Endometrium (tissue), 2 donors: ENCODE data around the gene LYZL6.
"Not testable (repeated sequence)": the region's sequence is repeated elsewhere in the genome, so short reads cannot be mapped to it uniquely, and the experiment has no call there.

ENCODE experiments used
- FAIRE-seq: peaks from 2 replicates; lab custom pipeline; 2012; peaks lifted over from hg19 to GRCh38; lab: Jason Lieb, UNC
- donor health status: control.
- donor health status: control.

The LYZL6 gene

DNA sequence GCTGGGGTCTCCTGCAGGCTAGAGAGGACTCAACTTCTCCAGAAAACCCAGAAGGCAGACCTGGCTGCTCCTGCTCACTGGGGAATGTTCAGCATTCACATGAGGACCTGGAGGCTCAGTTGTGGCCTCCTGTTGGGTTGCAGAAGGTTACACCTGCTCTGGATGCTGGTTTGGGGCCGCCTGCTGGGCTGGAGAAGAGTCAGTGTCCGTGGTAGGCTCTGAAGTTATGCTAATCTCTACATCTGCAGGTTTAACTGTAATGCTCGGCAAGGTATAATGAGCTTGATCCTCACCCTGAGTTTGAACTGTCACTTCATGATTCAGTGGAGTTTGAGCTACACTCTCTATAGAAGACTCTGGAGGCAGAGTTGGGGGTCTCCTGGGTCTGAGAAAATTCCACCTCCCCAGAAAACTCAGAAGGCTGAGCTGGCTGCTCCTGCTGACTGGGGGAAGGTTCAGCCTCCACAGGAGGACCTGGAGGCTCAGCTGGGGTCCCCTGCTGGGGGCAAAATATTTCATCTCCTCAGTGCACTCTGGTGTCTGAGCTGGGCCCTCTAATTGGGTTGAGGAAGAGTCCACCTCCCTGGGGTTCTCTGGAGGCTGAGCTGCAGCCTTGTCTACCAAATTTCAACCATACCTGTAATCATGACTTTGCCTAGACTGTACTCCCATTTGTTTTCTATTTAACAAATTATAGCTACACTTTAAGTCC lies 36.4 kb downstream of the LYZL6 start:
- FAIRE-seq: no peak

DNA sequence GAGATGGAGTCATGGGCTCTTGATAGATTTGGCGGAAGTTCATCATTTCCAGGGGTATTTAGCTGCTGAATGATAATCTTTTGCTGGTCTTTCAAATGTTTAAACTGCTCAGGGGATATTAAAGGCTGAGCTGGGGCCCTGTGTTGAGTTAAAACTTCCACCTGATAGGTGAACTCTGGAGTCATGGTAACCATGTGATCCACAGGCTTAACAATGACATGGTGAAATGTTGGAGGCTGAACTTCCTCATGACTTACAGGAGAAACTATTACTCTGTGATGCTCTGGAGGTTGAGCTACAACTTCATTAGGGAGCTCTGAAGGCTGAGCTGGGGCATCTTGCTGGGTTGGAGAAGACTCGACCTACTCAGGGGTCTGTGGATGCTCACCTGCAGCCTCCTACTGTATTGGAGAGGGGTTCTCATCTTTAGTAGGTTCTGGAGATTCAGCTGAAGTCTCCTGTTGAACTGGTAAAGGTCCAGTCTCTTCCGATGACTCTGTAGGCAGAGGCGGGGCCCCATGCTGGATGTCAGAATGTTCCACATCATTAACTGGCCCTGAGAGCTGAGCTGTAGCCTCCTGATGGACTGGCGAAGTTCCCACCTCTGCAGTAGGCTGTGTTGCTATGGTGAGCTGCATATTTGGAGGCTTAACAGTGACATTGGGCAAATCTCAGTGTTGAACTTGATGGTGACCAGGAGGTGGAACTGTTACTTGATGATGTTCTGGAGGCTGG lies 37.2 kb downstream of the LYZL6 start:
- no peak for FAIRE-seq

DNA sequence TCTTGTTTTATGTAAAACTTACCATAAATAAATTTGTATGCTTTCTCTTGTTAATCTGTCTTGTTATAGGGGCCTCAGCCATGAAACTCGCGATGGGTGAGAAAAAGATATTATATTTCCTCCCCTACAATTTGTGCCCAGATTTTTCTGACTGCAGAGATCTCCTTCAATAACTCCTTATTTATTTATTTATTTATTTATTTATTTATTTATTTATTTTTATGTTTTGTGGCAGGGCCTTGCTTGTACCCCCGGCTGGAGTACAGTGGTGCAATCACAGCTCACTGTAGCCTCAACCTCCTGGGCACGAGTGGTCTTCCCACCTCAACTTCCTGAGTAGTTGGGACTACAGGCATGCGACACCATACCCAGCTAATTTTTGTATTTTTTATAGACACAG lies 40.1 kb downstream of the LYZL6 start:
- FAIRE-seq: no peak

DNA sequence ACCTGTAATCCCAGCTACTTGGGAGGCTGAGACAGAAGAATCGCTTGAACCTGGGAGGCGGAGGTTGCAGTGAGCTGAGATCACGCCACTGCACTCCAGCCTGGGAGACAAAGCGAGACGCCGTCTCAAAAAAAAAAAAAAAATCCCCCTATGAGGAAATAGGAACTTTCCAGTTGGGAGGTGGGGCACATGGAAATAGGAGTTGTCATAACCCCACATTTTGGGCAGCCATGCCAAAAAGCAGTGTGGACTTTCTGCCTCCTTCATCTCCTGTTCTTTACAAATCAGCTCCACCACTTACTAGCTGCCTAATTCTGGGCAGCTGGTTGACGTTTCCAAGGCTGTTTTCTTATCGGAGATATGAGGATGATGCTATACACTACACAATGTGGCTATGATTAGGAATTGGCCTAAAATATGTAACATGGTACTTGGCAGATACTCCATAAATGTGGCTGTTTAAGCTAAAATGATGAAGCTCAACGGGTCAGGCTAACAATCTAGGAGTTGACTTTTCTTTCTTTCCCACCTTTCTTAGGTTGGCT lies 41.8 kb downstream of the LYZL6 start:
- FAIRE-seq: no peak

DNA sequence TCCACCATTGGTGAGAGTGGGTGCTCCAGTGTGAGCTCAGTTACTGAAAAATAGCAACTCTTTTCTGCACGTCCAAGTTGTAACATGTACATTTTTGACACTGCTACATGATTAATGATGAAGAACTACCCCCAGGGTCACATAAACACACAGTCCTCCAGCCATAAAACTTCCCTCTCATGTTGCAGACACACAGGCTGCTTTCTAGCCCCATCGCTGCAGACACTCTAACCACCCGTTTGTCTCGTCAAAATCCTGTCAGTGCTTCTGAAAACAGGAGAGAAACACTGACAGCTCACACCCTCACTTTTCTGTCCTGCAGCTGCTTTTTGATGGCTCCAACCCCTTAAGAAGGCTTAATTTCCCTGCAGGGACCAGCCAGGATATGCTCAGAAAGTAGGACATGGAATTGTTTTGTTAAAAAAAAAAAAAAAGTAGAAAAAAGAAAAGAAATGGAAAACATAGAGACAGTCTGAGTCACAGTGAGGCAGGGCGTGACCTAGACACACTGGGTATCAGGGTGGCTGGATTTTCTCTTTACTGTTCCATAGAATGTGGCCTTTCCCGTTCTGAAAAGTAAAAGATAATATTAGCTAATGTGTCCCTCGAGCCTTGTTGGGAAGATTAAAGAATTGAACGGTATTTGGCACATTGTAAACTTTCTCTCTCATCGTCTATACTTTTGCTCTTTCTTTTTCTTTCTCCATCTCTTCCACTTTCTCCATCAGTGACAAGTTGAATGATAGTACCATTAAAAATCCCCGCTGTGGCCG lies 42.6 kb downstream of the LYZL6 start:
- no peak for FAIRE-seq

DNA sequence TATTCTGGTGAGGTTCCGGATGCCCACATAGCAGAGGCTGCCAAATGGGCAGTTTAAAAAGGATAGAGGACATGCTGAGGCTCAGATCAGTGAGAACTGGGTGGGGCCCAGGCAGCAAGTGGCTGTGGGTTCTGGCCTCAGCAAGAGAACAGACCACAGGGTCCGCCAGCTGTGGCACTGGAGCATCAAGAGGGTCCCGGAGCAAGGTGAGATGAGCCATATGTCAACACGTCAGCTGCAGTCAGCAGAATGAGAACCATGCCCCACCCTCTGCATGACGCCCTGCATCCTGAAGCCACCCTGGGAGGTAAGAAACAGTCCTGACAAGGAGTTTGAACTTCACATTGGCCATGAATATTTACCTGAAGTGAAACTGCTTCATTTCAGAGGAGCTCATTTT lies 43.2 kb downstream of the LYZL6 start:
- FAIRE-seq: no peak

DNA sequence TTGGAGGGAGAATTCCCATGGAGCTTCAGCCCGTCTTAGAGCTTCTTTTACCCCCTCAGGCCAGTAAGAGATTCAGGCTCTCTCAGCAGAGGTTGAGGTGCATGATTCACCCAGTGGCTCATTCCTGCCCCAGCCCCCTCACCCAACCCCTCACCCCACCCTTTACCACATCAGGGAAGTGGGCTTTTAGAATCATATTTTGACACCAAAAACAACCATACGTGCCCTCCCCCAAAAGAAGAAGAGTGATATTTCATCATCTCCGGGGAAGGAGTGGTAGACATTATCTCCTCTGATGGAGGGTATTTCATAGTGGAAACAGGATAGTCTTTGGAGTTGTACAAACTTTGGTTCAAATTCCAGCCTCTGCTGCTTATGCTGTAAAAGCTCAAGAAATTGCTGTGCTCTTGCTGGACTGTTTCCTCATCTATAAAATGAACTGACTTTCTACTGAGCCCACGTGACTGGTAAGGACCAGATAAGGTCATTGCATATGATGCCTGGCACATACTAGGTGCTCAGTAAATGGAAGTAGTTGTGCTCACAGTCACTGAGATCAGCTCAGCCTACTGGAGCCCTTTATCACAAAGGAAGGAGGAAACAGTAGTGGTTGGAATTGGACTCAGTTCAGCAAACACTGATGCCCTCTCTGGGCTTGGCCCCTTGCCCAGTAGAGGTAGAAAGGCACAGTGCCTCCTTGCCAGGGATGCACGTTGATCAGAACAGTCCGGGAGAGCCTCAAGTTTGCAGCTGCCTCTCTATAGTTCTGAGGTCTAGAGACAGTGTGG lies 45.0 kb downstream of the LYZL6 start:
- FAIRE-seq: no peak

DNA sequence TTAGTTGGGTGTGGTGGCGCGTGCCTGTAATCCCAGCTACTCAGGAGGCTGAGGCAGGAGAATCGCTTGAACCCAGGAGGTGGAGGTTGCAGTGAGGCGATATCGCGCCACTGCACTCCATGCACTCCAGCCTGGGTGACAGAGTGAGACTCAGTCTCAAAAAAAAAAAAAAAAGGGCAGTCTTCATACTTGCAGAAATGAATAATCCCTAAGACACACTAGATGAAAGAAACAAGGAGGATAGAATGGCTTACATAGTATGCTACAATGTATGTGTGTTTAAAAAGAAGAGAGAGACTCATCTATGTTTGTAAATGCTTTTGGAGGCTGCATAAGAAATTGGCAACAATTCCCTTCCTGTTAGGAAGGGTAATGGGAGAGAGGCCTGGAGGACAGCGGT lies 45.7 kb downstream of the LYZL6 start:
- FAIRE-seq: not testable (repeated sequence)

DNA sequence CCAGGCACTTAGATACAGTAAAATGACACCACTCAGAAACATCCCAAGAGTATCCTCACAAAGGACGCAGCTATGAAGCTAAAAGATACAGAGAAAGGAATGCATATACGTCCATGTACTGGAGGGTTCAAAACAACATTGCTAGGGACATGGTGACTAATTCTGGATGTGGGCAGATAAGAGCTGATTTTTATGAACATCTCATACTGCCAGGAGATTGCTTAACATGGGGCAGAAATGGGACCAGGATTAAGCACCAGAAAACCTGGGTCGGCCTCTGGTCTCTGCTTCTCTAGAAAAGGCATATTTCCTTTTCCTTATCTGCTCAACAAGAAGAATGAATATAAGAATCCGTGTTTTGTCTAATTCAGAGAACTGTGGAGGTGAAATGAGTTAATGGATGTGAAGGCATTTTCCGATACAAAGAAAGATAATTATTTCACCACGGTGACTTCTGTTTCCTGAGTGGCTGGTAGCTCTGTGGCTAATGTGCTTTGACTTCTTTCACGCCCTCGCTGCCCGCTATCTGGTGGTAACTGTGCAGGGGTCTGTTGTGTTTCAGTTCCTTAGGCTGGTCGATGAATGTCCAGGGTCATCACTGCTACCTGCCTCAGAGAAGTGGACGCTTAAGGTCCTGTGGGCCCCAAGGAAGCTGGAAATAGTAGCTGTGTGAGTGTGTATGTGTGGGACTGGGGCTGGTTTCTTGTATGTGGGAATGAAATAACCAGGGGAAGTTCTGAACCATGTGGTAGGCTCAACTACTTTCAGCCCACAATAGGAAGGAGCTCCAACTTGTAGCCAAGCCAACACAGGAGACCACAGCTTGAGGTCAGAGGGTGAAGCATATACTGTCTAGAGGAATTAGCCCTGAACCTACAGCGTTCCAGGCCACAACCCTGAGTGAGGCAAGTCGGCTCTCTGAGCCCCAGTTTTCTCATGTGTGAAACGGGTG lies 47.6 kb downstream of the LYZL6 start:
- no peak for FAIRE-seq

DNA sequence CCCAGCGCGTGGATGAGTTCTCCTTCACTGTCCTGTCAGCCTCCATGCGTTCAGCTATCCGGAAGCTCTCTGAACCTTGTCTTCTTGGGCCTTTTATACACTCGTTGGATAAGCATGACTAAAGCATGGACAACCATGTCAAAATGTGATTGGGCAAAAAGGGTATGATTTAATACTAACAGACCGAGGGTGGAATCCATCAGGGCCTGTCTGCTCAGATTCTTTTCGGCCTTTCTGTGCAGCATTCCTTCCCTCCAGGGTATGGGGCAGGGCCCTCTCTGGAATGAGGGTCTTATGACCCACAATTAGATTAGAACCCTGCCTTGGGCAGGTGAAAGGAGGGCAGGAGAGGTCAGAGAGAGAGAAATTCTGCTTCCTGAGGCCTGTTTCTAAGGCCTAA lies 49.3 kb downstream of the LYZL6 start:
- no peak for FAIRE-seq

DNA sequence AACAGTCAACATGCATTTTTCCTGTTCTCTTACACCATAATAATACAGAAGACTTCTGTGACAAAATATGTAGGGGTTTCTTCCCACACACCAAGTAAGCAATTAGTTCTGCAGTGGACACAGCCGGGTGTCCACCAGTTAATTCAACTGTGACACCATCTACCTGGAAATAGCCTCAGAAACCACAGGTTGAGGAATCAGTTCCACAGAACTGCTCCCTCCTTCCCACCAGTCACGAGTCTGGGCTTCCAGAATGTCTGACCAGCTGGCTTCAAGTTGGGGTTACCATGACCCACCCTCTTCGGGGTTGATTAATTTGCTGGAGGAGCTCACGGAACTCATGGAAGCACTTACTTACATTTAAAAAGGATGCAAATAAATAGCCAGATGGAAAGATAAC lies 49.8 kb downstream of the LYZL6 start:
- FAIRE-seq: no peak

DNA sequence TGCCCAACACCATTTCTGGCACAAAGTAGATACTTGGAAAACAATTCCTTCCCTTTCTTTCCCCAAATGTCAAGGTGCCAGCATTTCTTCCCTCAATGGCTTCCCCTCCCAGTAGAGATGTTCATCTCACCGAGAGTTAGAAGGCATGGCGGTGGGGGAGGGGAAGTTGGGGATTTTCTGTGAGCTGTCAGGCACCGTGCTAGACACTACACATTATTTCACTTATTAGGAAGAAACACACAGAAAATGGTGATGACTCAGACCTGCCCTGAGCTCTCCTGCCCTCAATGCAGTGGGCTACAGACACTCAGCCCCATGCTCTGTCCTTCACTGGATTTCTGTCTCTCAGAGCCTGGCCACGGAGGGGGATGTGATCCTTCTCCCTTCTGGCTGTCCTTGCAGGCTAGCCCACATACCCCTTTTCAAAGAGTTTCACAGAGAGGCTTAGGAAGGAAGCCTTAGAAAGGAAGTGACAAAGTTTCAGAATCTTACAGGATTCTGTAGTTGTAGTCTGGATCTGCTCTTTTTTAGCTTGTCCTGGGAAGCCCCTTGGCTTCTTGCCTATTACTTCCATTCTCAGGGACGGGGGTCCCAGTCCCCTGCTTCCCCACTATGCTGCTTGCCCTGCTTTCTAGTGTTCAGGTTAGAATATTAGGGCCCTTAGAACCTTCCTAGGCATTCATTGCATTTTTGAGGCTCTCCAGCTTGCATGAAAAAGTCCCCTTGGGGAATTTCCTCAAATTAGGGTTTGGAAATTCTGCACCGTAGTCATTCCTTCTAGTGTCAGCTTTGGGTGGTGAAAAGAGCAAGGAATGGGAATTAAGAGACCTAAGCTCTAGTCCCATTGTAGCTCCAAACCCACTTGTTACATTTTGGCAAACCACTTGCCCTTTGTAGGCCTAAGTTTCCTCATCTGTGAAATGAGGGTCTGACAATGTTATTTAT lies 51.1 kb downstream of the LYZL6 start:
- no peak for FAIRE-seq

DNA sequence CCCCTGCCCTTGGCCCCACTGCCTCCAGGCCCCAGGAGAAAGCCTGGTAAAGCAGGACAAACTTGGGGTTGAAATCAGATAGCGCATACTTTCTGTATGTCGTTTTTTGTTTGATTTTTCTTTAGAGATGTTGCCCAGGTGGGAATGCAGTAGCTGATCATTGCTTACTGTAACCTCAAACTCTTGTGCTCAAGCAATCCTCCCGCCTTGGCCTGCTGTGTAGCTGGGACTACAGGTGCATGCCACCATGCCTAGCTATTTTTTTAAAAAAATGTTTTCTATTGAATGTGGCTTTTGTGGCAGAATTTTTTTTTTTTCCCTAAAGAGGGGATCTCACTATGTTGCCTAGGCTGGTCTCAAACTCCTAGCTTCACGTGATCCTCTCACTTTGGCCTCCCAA lies 52.2 kb downstream of the LYZL6 start:
- FAIRE-seq: no peak

DNA sequence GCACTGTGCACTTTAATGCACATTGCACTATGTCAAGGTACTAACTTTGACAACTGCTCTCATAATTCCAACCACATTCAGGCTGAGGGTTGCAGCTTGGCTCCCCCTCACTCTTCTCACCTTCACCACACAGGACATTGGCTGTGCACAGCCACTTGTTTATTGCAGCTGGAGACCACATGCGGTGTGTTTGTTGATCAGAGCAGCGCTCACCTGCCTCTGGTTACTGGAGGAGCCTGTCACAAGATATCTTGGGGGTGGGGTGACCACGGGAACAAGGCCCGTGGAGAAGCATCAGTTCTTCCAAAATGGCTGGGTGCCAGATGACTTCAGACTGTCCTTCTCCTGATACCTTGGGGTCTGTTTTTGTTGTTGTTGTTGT lies 52.7 kb downstream of the LYZL6 start:
- no peak for FAIRE-seq

DNA sequence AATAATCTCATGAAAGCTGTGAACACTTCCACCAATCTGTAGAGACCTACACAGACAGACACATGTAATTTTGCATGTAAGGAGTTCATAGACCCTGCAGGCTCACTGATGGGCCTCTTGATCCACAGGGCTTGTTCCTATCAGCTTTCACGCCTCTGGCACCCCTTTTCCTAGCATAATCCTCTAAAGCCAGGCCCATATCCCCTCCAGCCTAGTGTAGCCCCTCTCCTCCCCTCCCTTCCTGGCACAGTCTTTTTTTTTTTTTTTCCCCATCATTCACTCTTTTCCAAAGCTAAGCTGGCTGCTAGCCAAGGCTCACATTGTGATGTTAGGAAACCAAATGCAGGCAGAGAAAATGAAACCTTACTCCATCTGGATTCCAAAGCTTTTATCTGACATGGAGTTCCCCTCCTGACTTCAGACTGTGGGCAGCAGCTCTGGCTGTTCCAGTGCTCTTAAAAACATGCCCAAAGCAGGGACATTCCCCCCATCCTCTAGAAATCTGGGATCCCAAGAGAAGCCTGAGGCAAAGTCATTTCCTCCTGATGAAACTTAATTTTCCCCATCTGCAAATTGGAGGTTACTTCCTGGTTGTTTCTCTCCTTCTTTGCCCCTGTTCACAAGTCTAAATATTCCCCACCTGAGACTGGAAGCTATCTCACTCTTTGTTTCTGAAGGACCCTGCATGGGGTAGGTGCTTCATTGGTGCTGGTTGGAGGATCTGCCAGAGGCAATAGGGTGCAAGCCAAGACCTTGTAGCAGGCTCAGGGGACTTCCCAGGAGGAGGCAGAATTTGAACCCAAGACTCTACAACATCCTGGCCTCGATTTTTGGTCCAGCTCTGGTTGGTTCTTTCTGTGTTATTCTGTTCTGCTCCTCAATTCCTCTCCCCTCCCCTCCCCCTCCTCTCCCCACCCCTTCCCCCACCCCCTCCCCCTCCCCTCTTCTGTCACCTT lies 53.4 kb downstream of the LYZL6 start:
- no peak for FAIRE-seq

DNA sequence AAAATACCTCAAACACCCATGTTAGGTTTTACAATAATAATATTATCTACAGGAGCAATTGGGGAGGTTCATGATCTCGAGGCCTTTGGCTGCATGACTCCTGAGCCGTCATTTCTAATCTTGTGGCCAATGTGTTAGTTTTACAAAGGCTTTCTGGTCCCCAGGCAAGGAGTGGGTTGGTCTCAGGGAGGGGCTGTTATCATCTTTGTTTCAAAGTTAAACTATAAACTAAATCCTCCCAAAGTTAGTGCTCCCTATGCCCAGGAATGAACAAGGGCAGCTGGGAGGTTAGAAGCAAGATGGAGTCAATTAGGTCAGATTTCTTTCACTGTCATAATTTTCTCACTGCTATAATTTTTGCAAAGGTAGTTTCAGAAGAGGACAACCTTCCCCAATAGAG lies 54.3 kb downstream of the LYZL6 start:
- no peak for FAIRE-seq
